ENCODE results near the gene DUSP2. TPM values are rescaled to one million over a fixed set of nuclear protein-coding genes. Genes with fewer than 3 reads are reported as not detected.

Gene DUSP2
- total and polyA plus RNA-seq, 2 donors (not counting 1 experiment from before 2014, with no cell fraction given): 69.8 to 433 TPM

DNA sequence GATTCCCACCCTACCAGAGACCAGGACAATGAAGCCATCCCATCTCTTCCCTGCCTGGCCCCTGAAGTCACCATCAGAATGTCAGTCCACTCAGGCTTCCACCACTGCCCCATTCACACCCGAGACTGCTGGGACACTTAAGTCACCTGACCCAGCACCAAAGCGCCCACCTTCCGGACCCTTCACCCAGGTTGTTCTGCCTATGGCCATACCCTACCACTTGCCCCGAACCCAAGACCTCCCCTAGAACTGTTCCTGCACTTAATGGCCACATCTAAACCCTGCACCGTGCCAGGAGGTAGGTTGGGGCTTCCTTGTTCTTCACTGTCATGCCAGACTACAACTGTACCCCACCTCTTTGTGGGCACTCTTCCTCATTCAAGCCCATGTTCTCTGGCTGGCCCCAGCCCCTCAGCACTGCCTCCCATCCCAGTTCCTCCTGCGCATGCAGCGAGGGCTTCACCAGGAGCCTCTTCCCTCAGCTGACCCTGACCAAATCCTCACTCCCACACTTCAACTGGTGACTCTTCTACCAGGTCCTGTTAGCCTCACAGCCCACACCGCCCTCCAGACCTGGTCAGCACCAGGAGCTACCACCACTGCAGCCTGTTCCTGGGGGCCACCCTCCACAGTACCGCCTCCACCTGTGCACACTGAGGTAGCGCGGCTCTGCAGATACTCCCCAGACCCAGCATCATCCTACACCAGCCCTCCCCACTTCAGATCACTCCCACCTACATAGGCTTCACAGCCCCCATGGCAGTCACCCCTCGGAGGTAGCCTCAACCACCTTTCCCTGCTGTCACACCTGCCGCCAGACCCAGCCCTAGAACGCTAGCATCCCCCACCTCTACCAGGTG lies 20.6 kb downstream of the DUSP2 start:
- no peaks in the 10 kb centered on the region for H4K20me1 ChIP-seq (ENCODE audit: control insufficient read depth, insufficient read depth, low read length, poor library complexity, severe bottlenecking)
- H3K9me3 ChIP-seq (ENCODE audit: control extremely low read depth in 1 of 3, control insufficient read depth in 2 of 3, insufficient read depth in 1 of 3, low read length in 2 of 3): peaks cover 0 to 3% (median 0%) of the 10 kb centered on the region in 3 donors
- WGBS (ENCODE audit: insufficient coverage): 95% methylated on average over 12 of the region's 14 CpGs
- TF ChIP-seq, protein P1, sequence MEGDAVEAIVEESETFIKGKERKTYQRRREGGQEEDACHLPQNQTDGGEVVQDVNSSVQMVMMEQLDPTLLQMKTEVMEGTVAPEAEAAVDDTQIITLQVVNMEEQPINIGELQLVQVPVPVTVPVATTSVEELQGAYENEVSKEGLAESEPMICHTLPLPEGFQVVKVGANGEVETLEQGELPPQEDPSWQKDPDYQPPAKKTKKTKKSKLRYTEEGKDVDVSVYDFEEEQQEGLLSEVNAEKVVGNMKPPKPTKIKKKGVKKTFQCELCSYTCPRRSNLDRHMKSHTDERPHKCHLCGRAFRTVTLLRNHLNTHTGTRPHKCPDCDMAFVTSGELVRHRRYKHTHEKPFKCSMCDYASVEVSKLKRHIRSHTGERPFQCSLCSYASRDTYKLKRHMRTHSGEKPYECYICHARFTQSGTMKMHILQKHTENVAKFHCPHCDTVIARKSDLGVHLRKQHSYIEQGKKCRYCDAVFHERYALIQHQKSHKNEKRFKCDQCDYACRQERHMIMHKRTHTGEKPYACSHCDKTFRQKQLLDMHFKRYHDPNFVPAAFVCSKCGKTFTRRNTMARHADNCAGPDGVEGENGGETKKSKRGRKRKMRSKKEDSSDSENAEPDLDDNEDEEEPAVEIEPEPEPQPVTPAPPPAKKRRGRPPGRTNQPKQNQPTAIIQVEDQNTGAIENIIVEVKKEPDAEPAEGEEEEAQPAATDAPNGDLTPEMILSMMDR (IDR thresholded peaks at IDR 0.05): no peak
- no peak for TF ChIP-seq EZH2 (IDR thresholded peaks at IDR 0.05; ENCODE audit: borderline replicate concordance, insufficient read depth, low read depth, low read length, poor library complexity, severe bottlenecking)
- Mint-ChIP-seq H3K27me3 (peaks cover 18% of the 10 kb centered on the region), H3K27ac (no peak overlapping the region), H3K4me3 (no peak overlapping the region), H3K9me3 (ENCODE audit: insufficient read depth) (no peaks in the 10 kb centered on the region), H3K4me1 (peaks cover 8% of the 10 kb centered on the region)
- ATAC-seq (ENCODE audit: low read depth) (no peak), DNase-seq (no peak)
- no peaks in the 10 kb centered on the region for H3K36me3 ChIP-seq (replicated peaks in 1 of 2; ENCODE audit: control extremely low read depth in 1 of 2, control insufficient read depth in 1 of 2, extremely low read depth in 1 of 2, insufficient read depth in 2 of 2, low read length in 1 of 2)
- H3K27me3 ChIP-seq (replicated peaks in 1 of 4; ENCODE audit: control extremely low read depth in 1 of 4, control insufficient read depth in 3 of 4, insufficient read depth in 4 of 4, low read length in 3 of 4): peaks cover 0 to 20% (median 7%) of the 10 kb centered on the region in 4 experiments
- H3K79me2 ChIP-seq (ENCODE audit: control insufficient read depth, insufficient read depth, low read length): no peaks in the 10 kb centered on the region
- no peak overlapping the region for H3K4me3 ChIP-seq (ENCODE audit: control extremely low read depth in 1 of 5, extremely low read depth in 1 of 5, insufficient read depth in 1 of 5, low read depth in 2 of 5, low read length in 4 of 5)
- no peak overlapping the region for H3K4me2 ChIP-seq (replicated peaks; ENCODE audit: low read depth, low read length, poor library complexity, severe bottlenecking)
- H3K9ac ChIP-seq (ENCODE audit: low read length): no peak overlapping the region
- H2AFZ ChIP-seq (ENCODE audit: insufficient read depth, low read depth, low read length, poor library complexity, severe bottlenecking): no peak overlapping the region
- no peak overlapping the region for H3K27ac ChIP-seq (ENCODE audit: low read length in 2 of 2)
- ChIA-PET POLR2A (interaction anchor here (0.5 kb wide), 1 partner anchor 49 kb away, joined by 3 read pairs; no protein-coding TSS in a partner anchor), CTCF (no interaction called here)
- intact Hi-C loops (cut with micrococcal nuclease): no loop called here
- peaks cover 7% of the 10 kb centered on the region in 2 donors for H3K4me1 ChIP-seq (ENCODE audit: control insufficient read depth in 2 of 2, insufficient read depth in 2 of 2, low read length in 2 of 2)

DNA sequence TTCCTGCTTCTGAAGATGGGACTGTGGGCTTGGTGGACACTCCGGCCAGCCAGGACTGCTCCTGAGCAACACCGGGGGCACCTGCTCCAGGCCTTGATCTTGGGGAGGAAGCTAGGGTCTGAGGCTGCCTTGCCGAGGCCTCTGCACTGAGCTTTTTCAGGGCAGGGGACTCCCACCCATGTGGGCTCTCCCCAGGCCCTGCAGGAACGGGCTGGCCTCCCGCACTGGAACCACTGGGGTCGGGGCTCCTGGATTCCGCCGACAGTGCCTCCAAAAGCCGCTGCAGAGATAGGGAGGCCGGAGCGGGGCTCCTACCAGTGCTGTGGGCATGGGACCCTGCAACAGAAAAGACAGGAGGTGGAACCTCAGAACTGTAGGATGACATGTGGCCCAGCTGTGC lies 21.3 kb downstream of the DUSP2 start:
- Mint-ChIP-seq H3K4me1 (peaks cover 9% of the 10 kb centered on the region), H3K4me3 (no peak overlapping the region), H3K9me3 (ENCODE audit: insufficient read depth) (no peaks in the 10 kb centered on the region), H3K27me3 (peaks cover 23% of the 10 kb centered on the region), H3K27ac (no peak overlapping the region)
- no peaks in the 10 kb centered on the region for H3K36me3 ChIP-seq (replicated peaks in 1 of 2; ENCODE audit: control extremely low read depth in 1 of 2, control insufficient read depth in 1 of 2, extremely low read depth in 1 of 2, insufficient read depth in 2 of 2, low read length in 1 of 2)
- no peak for DNase-seq
- 95% methylated on average over 11 of the region's 11 CpGs for WGBS (ENCODE audit: insufficient coverage)
- H3K79me2 ChIP-seq (ENCODE audit: control insufficient read depth, insufficient read depth, low read length): no peaks in the 10 kb centered on the region
- peaks cover 7% of the 10 kb centered on the region in 2 donors for H3K4me1 ChIP-seq (ENCODE audit: control insufficient read depth in 2 of 2, insufficient read depth in 2 of 2, low read length in 2 of 2)
- H3K9me3 ChIP-seq (ENCODE audit: control extremely low read depth in 1 of 3, control insufficient read depth in 2 of 3, insufficient read depth in 1 of 3, low read length in 2 of 3): peaks cover 0 to 3% (median 0%) of the 10 kb centered on the region in 3 donors
- H3K4me2 ChIP-seq (replicated peaks; ENCODE audit: low read depth, low read length, poor library complexity, severe bottlenecking): no peak overlapping the region
- no peaks in the 10 kb centered on the region for H4K20me1 ChIP-seq (ENCODE audit: control insufficient read depth, insufficient read depth, low read length, poor library complexity, severe bottlenecking)
- ATAC-seq (ENCODE audit: low read depth): no peak
- H3K27ac ChIP-seq (ENCODE audit: low read length in 2 of 2): no peak overlapping the region
- peaks cover 0 to 27% (median 9%) of the 10 kb centered on the region in 4 experiments for H3K27me3 ChIP-seq (replicated peaks in 1 of 4; ENCODE audit: control extremely low read depth in 1 of 4, control insufficient read depth in 3 of 4, insufficient read depth in 4 of 4, low read length in 3 of 4)
- H2AFZ ChIP-seq (ENCODE audit: insufficient read depth, low read depth, low read length, poor library complexity, severe bottlenecking): no peak overlapping the region
- intact Hi-C loops (cut with micrococcal nuclease): no loop called here
- no peak overlapping the region for H3K9ac ChIP-seq (ENCODE audit: low read length)
- no peak overlapping the region for H3K4me3 ChIP-seq (ENCODE audit: control extremely low read depth in 1 of 5, extremely low read depth in 1 of 5, insufficient read depth in 1 of 5, low read depth in 2 of 5, low read length in 4 of 5)
- TF ChIP-seq EZH2 (IDR thresholded peaks at IDR 0.05; ENCODE audit: borderline replicate concordance, insufficient read depth, low read depth, low read length, poor library complexity, severe bottlenecking): no peak
- TF ChIP-seq, protein P1 (IDR thresholded peaks at IDR 0.05): no peak
- ChIA-PET CTCF (interaction anchor here (0.9 kb wide), 1 partner anchor 15 kb away, joined by 4 read pairs; no protein-coding TSS in a partner anchor), POLR2A (no interaction called here)

Measured in B cell (primary cell).